ENCODE data around the gene ROCK1.
"Not testable (repeated sequence)": the region's sequence is repeated elsewhere in the genome, so short reads cannot be mapped to it uniquely, and the experiment has no call there.

Gene ROCK1

DNA sequence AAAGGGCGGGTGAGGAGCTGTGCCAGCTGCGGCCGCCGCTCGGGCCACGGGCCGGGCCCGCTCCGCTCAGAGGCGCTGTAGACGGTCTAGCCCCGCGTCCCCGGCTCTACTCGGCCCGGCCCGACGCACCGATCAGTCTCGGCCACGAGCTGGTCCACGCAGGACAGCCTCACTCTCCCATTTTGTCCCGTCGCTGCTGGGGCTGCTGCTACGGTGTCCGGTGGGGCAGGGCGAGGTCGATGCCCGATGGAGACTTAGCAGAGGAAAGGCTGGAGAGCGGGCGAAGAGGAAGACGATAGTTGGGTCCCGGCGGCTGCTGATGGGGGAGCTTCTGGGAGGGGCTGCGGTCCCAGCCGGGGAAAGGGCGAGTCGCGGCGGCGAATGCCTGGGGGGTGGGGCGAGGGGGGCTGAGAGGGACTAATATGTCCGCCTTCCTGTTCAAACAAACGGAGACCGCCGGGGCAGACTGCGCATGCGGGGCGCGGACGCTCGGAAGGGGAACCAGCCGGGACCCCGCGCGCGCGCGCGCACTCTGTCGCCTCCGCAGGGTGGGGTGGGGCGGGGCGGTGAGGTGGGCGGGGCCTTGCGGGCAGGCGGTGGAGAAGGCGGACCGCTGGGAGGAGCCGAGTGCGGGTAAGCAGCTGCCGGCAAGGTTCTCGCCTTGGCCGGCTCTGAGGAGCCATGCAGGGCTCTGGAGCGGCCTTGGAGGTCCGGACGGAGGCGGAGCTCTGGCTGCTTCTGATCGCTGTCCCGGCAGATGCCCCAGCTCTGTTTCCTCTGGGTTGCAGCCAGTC lies at the start of gene ROCK1:
Gene ROCK1, minus strand, starts transcription at position 468 of the 794 bp plus-strand sequence. CDS start 903 bp downstream, outside the sequence.
- DNase-seq = peak; percentile 56

- DNase-seq = no peak
These were observed 43.8 kb upstream of the ROCK1 start for GRCh38 chr18:21155443-21155842.

DNA sequence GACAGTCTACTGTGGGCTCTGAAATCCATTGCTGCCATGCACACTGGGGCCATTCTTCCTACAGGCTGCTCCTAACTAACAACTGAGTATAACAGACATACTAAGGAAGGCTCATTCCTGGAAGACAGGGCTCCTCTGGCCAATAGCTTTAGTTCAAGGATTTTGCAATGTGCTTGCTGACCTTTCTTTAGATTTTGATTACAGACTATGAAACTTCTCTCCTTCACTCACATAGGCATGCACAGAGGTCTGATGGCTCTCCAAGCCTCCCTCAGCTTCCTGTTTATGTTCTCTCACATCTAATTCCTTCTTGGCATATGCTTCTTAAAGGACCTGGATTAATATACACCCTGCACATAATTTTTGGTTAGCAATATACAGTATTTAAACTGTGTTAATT lies 34.4 kb upstream of the ROCK1 start:
- DNase-seq = no peak

- no peak for DNase-seq
These were observed 33.8 kb upstream of the ROCK1 start for GRCh38 chr18:21145371-21145770.

DNA sequence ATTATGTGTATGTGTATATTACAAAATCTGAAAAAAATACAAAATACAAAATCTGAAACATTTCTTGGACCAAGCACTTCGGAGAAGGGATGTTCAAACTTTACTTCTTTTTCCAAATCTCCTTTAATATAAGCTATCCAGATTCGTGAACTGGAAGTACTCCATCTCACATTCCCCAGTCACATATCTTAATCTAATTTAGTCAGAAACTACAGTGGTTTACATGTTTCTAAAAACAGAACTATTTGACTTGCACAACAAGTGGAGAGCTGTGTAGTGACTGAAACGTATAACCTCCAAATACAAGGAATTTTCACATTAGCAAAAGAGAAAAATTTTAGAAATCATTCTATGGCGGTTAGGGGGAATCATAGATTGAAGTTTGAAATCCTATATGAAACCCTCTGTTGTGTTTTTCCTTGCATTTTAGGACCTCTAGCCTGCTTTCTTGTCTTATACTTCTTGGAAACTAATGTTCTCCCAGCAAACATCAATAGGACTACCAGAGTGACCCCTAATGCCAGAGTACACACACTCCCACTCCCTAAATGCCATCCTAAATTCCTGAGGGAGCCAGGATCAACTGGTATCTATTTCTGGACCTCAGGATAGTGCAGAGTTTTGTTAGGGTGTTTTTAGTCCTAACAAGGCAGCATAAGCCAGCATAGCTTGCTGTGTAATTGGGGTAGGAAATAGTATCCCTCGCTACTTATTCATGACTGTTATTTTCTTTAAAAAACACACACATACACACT lies 30.2 kb upstream of the ROCK1 start:
- DNase-seq = no peak

GRCh38 chr18:21137719-21138488 lies 26.3 kb upstream of the ROCK1 start:
- not testable (repeated sequence) for DNase-seq

DNA sequence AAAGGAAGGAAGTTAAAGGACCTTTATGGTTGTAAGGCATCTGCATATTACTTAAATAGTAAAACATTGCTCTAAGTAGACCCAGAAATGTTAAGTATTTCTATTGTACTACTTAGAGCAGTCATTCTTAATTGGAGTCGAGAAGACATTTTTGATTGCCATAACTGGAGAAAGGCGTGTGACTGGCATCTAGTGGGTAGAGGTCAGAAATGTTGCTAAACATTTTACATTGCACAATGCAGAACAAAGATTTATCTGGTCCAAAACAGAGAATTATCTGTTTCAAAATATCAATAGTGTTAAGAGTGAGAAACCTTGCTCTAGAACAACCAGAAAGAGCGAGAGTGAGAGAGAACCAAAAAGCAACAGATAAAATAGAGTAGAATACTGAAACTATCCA lies 23.3 kb upstream of the ROCK1 start:
- DNase-seq = no peak

GRCh38 chr18:21132398-21132918 lies 20.8 kb upstream of the ROCK1 start:
- DNase-seq = no peak

- DNase-seq = no peak
These were observed 20.1 kb upstream of the ROCK1 start for GRCh38 chr18:21131698-21132227.

GRCh38 chr18:21129566-21130216 lies 18.1 kb upstream of the ROCK1 start:
- DNase-seq = no peak

DNA sequence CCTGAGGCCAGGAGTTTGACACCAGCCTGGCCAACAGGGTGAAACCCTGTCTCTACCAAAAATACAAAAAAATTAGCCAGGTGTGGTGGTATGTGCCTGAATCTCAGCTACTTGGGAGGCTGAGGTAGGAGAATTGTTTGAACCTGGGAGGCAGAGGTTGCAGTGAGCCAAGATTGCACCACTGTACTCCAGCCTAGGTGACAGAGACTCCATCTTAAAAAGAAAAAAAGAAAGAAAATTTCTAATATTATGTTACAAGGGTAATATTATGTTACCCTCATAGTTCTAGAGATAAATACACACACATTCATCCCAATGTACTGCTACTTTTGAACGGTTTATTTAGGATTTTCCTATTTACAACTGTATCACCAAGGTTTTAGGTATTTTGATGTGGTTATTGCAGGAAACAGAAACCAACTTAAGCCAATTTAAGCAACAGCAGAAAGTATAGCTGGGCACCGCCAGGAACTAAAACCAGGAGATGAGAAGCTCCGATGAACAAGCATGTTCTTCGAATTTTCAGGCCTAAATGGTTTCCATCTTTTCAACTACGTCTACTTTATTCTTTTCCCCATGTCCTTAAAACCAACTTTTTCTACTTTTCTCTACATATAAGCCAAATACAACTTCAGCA lies 11.8 kb upstream of the ROCK1 start:
- no peak for DNase-seq

DNA sequence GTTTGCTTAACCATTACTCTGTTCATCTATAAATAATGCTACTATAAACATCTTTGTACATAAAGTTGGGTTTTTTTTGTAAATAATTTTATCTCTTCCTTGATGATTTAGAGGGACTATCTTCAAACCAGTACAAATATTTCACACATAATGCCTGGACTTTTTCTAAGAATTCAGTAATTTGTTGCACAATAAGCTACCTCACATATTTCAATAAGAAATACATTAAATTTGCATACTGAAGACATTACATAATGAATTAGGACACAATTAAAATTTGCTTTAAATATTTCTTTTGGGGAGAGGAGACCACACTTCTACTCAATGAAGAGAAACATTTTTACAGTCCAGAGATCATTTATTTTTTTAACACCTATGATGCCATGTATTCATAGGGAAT lies 7.2 kb upstream of the ROCK1 start:
- DNase-seq = no peak

- DNase-seq = no peak
These were observed 6.0 kb upstream of the ROCK1 start for GRCh38 chr18:21117409-21118131.

DNA sequence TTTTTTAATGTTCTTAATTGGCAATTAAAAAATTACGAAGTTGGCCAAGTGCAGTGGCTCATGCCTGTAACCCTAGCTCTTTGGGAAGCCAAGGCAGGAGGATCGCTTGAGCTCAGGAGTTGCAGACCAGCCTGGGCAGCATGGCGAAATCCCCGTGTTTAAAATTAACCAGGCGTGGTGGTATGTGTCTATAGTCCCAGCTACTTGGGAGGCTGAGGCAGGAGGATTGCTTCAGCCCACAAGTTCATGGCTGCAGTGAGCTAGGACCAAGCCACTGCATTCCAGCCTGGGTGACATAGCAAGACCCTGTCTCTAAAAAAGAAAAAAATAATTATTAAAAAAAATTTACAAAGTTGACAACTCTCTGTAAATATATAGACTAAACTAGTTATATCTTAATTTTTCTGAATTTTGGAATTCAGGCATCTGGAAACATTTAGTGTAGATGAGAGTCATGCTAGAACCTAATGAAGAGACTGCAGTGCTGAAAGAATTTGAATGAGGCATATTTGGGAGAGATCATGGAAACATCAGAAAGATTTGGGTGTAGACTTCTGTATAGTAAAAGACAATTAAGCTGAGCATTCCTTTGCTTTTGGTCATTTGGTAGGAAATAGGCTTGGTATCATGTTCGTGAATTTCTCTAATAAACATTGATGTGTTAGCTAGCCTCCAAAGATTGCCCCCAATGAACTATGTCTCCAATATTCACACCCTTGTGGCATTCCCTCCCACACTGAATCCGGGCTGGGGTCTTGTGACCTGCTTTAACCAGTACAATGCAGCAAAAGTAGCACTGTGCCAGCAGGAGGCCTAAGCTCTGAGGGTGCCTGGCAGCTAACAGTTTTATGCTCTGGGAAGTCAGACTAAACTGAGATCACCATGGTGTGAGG lies 4.2 kb upstream of the ROCK1 start:
- DNase-seq = no peak

DNA sequence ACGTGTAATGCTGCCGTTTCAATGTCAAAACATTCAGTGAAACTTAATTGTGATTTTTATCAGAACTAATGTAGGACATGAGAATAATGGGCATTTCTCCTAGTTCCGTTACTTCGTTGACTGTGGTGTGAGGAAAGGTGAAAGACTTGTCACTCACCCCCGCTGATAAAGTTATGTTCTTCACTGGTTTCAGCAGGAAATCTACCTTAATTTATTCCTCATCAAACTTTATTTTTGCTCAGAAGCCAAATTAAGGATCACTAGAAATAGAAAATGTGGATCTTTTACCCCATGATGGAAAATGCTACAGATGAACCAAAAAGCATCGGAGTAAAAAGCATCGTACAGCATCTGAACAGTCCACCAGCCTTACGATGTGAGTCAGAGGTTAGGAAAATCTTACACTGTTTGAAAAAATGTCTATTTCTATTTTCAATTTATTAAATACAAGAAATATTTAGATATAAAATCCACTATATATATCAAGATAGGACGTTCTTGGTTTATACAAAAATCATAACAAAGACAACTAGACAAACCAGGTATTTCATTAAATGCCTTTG lies 1.0 kb upstream of the ROCK1 start:
- DNase-seq = no peak

DNA sequence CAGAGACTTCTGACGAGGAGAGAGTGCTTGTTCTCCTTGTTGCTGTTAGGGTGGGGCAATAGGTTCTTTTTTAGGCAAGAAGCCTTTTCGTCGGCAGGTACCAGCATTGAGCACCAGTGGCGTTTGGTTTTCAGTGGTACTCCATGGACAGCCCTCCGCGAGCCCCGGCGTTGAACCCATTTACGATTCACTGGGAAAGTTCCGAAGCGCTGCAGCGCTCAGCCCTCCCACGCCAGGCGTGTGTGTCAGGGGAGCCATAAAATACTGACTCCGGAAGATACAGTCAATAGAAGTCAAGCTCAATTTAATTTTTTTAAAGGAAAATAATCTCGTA lies 494 bp upstream of the ROCK1 start:
- no peak for DNase-seq

DNA sequence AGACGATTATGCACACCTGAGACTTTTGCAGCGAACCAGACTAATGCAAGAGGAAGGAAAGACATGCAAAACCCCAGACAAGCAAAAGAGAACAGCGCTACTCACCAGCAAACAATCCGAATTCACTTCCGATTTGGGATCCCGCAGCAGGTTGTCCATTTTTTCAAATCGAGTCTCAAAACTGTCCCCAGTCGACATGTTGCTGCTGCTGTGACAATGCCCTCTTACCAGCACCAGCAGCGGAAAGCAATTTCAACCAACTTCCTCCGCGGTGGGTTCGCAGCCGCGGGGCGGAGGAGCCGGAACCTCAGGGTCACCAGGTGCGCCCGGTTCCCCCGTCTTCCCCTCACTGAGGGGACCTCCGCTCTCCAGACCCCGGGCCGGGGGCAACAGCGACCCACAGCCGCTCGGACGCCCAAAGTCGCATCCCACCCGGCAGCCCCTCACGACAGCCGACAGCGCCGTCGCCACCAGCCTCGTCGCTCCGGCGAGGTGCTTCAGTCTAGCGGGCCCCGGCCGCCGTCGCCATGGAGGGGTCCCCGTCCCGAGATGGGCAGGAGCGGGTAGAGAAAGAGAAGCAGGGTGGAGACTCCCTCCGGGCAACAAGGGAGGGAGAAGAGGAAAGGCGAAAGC lies 784 bp downstream of the ROCK1 start:
- no peak for DNase-seq

GRCh38 chr18:21109936-21110712 lies 1.5 kb downstream of the ROCK1 start:
- DNase-seq = no peak

- no peak for DNase-seq
These were observed 5.7 kb downstream of the ROCK1 start for GRCh38 chr18:21105936-21106335.
